Transverse colon (tissue), 4 donors: ENCODE measurements around the gene MAGEH1. TPM values are rescaled to one million over a fixed set of nuclear protein-coding genes. Genes with fewer than 3 reads are reported as not detected.
A peak's percentile ranks its signal among the peaks of the same experiment; 100 is the strongest.

ENCODE experiments used
- DNase-seq: peaks from one replicate; pipeline ENCODE4 v3.0.0-alpha.2; 2019
- H3K27ac ChIP-seq, 4 donors: fragments of 200-600 bp; sonication (generic); 2 replicates each; pipeline ENCODE4 v1.5.1; 2016 to 2018; ENCODE audit warnings: inconsistent platforms in 4 of 4
- H3K27me3 ChIP-seq: fragments of 200-600 bp; sonication (generic); 2 replicates; pipeline ENCODE4 v1.5.1; 2017; ENCODE audit warnings: inconsistent platforms
- H3K36me3 ChIP-seq, 4 donors: fragments of 200-600 bp; sonication (generic); 2 replicates each; pipeline ENCODE4 v1.5.1; 2017 to 2019; ENCODE audit warnings: inconsistent platforms in 4 of 4
- H3K4me1 ChIP-seq, 4 donors: fragments of 200-600 bp; sonication (generic); 2 replicates each; pipeline ENCODE4 v1.5.1; 2017 to 2020; ENCODE audit warnings: inconsistent platforms in 4 of 4
- H3K4me3 ChIP-seq, 4 donors: fragments of 200-600 bp; sonication (generic); 1 replicate in 1 of 4; 2 replicates in 3 of 4; pipeline versions ENCODE4 v1.5.1 to v1.6.1; 2017 to 2019; ENCODE audit warnings: inconsistent platforms in 4 of 4
- H3K9me3 ChIP-seq, 2 donors: fragments of 200-600 bp; sonication (generic); 2 replicates each; pipeline ENCODE4 v1.5.1; 2017 to 2019; ENCODE audit warnings: inconsistent platforms in 2 of 2
- EP300 ChIP-seq: sonication (generic); formaldehyde crosslinking; IDR thresholded peaks from one replicate; pipeline ENCODE4 v1.6.1; 2017; ENCODE audit warnings: antibody characterized with exemption, low read depth
- POLR2A ChIP-seq: fragments of 450-650 bp; IDR thresholded peaks from one replicate; pipeline ENCODE4 v1.6.1; 2016; ENCODE audit warnings: antibody characterized with exemption, mild to moderate bottlenecking, moderate library complexity
- POLR2AphosphoS5 ChIP-seq, 3 donors: sonication (generic); formaldehyde crosslinking; IDR thresholded peaks; one replicate each; pipeline ENCODE4 v1.6.1; 2016; ENCODE audit warnings: antibody characterized with exemption in 3 of 3
- WGBS, 2 donors: methylation state at CpG; one replicate each; pipeline ENCODE4 v1.1.5; 2018; ENCODE audit warnings: low coverage in 1 of 2; 5-methylcytosine and 5-hydroxymethylcytosine counted together
- in situ Hi-C, 4 donors: fragments of 200-750 bp; cut with MboI; loops; one replicate each; pipeline versions ENCODE4 v1.15.0 to v1.15.1; 2017; ENCODE audit warnings: low sequenced_read_pairs in 3 of 4, low pct_ligation_motif_present in 1 of 4, low pct_unique_long_range_greater_than_20kb in 1 of 4
- intact Hi-C: fragments of 100-400 bp; cut with DNase I; formaldehyde crosslinking; loops from one replicate; pipeline ENCODE4 v1.15.1; 2023; ENCODE audit warnings: low total_unique reads
- total RNA-seq, 4 donors: library from RNA; depleted of rRNA; stranded (reverse); fragments of >200 nt; gene quantifications; one replicate each; pipeline ENCODE4 v1.1.0, GENCODE V29; 2016
- TF ChIP-seq, protein P1 (sequence below), 5 experiments: fragments of 200-600 bp in 3 of 5; fragments of 450-650 bp in 2 of 5; sonication (generic) in 3 of 5; IDR thresholded peaks; 1 replicate in 2 of 5; 2 replicates in 3 of 5; pipeline ENCODE4 v1.5.1; 2016 to 2017; ENCODE audit warnings: antibody characterized with exemption in 5 of 5, inconsistent platforms in 3 of 5, mild to moderate bottlenecking in 2 of 5, moderate library complexity in 1 of 5

The MAGEH1 gene
- total RNA-seq, 4 donors from 2014 or later, result 3.0 to 10.6 (median 7.1) TPM

DNA sequence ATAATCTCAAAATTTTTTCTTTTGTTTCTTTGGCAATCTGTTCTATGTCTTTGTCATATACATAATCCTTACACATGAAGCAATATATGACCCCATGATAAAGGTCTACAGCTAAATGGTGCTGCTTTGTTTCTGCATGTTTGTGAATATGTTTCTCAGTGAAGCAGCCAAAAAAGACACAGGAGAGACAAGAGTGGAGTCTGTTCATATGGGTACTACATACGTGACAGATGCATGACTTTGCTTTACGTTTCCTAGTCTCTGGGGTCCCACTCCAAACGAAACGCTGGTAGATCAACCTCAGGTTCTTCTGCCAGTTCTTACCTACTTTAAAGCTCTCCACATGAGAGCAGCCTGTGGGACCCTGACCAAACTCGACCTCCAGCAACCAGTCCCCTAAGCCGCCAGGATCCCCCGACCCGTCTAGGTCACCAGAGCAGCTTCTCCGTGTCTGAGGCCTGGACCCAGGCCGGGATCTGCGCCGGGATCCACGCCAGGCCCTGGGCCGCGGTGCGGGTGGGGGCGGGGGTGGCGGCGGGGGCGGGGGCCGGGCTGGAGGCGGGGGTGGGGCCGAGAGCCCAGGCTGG is 36.2 kb downstream of the MAGEH1 start:
- Histone ChIP-seq H3K36me3 (no peaks in the 10 kb centered on the region), H3K27me3 (no peaks in the 10 kb centered on the region), H3K9me3 (no peaks in the 10 kb centered on the region), H3K4me3 (peak overlapping the region in 3 of 4 donors; percentile 48 to 62 (median 53)), H3K27ac (peak overlapping the region; percentile 83 to 89 (median 88)), H3K4me1 (peaks cover 0 to 4% (median 0%) of the 10 kb centered on the region in 4 donors)
- WGBS, 2 donors, result 39% methylated on average over 17 of the region's 23 CpGs; no CpG with 5 or more reads in 1 of the 2 donors
- DNase-seq, result no peak
- intact Hi-C loops (loop anchor here (10.0 kb wide), 1 partner anchor 227 kb away; the partner anchor contains the start of gene RRAGB), in situ Hi-C loops (loop anchor here in 1 of 4 donors (25.0 kb wide), 1 partner anchor 224 kb away; the partner anchor contains the start of gene RRAGB)
- TF ChIP-seq POLR2A (no peak), EP300 (no peak), POLR2AphosphoS5 (IDR thresholded peaks at IDR 0.05) (no peak)
- TF ChIP-seq, protein P1, sequence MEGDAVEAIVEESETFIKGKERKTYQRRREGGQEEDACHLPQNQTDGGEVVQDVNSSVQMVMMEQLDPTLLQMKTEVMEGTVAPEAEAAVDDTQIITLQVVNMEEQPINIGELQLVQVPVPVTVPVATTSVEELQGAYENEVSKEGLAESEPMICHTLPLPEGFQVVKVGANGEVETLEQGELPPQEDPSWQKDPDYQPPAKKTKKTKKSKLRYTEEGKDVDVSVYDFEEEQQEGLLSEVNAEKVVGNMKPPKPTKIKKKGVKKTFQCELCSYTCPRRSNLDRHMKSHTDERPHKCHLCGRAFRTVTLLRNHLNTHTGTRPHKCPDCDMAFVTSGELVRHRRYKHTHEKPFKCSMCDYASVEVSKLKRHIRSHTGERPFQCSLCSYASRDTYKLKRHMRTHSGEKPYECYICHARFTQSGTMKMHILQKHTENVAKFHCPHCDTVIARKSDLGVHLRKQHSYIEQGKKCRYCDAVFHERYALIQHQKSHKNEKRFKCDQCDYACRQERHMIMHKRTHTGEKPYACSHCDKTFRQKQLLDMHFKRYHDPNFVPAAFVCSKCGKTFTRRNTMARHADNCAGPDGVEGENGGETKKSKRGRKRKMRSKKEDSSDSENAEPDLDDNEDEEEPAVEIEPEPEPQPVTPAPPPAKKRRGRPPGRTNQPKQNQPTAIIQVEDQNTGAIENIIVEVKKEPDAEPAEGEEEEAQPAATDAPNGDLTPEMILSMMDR (IDR thresholded peaks at IDR 0.05), result no peak

- WGBS, 2 donors, result 38% methylated on average over 43 of the region's 54 CpGs; no CpG with 5 or more reads in 1 of the 2 donors
- Histone ChIP-seq H3K4me3 (peak overlapping the region; percentile 48 to 62 (median 57)), H3K4me1 (peaks cover 0 to 4% (median 0%) of the 10 kb centered on the region in 4 donors), H3K27ac (peak overlapping the region; percentile 83 to 89 (median 88)), H3K9me3 (no peaks in the 10 kb centered on the region), H3K36me3 (no peaks in the 10 kb centered on the region), H3K27me3 (no peaks in the 10 kb centered on the region)
- intact Hi-C loops, result loop anchor here (10.0 kb wide), 1 partner anchor 226 kb away; the partner anchor contains the start of gene RRAGB
- in situ Hi-C loops, result loop anchor here in 1 of 4 donors (25.0 kb wide), 1 partner anchor 224 kb away; the partner anchor contains the start of gene RRAGB
- peak; percentile 60 for DNase-seq
- no peak for TF ChIP-seq EP300
- peak in 1 of 3 donors; percentile 9 for TF ChIP-seq POLR2AphosphoS5 (IDR thresholded peaks at IDR 0.05)
Observed at GRCh38 chrX:55488593-55489313, 36.8 kb downstream of the MAGEH1 start.

GRCh38 chrX:55489314-55490009 is 37.5 kb downstream of the MAGEH1 start, which contains the start of gene USP51:
Gene USP51, minus strand, starts transcription at chrX:55489848. Its CDS starts 909 bp downstream, at chrX:55488939.
- no peaks in the 10 kb centered on the region for H3K9me3 ChIP-seq
- DNase-seq, result peak; percentile 34
- no peak for TF ChIP-seq EP300
- no peak for TF ChIP-seq POLR2AphosphoS5 (IDR thresholded peaks at IDR 0.05)
- TF ChIP-seq POLR2A, result no peak
- TF ChIP-seq, protein P1 (IDR thresholded peaks at IDR 0.05), result no peak
- peak within 1 kb of the TSS; percentile 83 to 89 (median 88) for H3K27ac ChIP-seq
- 0 to 40% methylated on average over 11 to 31 of the region's 34 CpGs for WGBS, 2 donors
- peaks cover 0 to 4% (median 0%) of the 10 kb centered on the region in 4 donors for H3K4me1 ChIP-seq
- peak within 1 kb of the TSS; percentile 48 to 62 (median 57) for H3K4me3 ChIP-seq
- H3K36me3 ChIP-seq, result no peaks in the 10 kb centered on the region
- intact Hi-C loops (loop anchor here (10.0 kb wide), 1 partner anchor 225 kb away; the partner anchor contains the start of gene RRAGB), in situ Hi-C loops (loop anchor here in 1 of 4 donors (25.0 kb wide), 1 partner anchor 223 kb away; the partner anchor contains the start of gene RRAGB)
- H3K27me3 ChIP-seq, result no peaks in the 10 kb centered on the region

GRCh38 chrX:55490121-55490520 is 38.2 kb downstream of the MAGEH1 start:
- intact Hi-C loops (no loop called here), in situ Hi-C loops (loop anchor here in 1 of 4 donors (25.0 kb wide), 1 partner anchor 222 kb away; the partner anchor contains the start of gene RRAGB)
- 68 to 100% methylated on average over 1 to 4 of the region's 4 CpGs for WGBS, 2 donors
- H3K4me3 ChIP-seq, result peak overlapping the region in 3 of 4 donors; percentile 48 to 62 (median 53)
- no peak for DNase-seq
- H3K4me1 ChIP-seq, result peaks cover 0 to 4% (median 0%) of the 10 kb centered on the region in 4 donors
- H3K36me3 ChIP-seq, result no peaks in the 10 kb centered on the region
- peak overlapping the region; percentile 83 to 89 (median 88) for H3K27ac ChIP-seq
- H3K27me3 ChIP-seq, result no peaks in the 10 kb centered on the region
- TF ChIP-seq, protein P1 (IDR thresholded peaks at IDR 0.05), result no peak
- TF ChIP-seq POLR2A (no peak), POLR2AphosphoS5 (IDR thresholded peaks at IDR 0.05) (no peak), EP300 (no peak)
- no peaks in the 10 kb centered on the region for H3K9me3 ChIP-seq
